SK-N-MC (cell line): Measurements from ENCODE around the gene ULK4.
A peak's percentile ranks its signal among the peaks of the same experiment; 100 is the strongest.
"Not testable (repeated sequence)": the region's sequence is repeated elsewhere in the genome, so short reads cannot be mapped to it uniquely, and the experiment has no call there.

Experiments
- DNase-seq: peaks from one replicate; pipeline ENCODE4 v3.0.0-alpha.2; 2011; ENCODE audit warnings: low read depth, low spot score
- H3K27ac ChIP-seq: fragments of 200-600 bp; sonication (generic); 2 replicates; pipeline ENCODE4 v1.5.1; 2016; ENCODE audit warnings: mixed run types
- H3K36me3 ChIP-seq: fragments of 200-600 bp; sonication (generic); 2 replicates; pipeline ENCODE4 v1.6.1; 2017; ENCODE audit warnings: antibody characterized with exemption, low read length, mixed read lengths; ENCODE audit not compliant: insufficient read depth
- H3K4me3 ChIP-seq: fragments of 200-600 bp; sonication (generic); 2 replicates; pipeline ENCODE4 v1.5.1; 2016
- H3K9ac ChIP-seq: fragments of 200-600 bp; sonication (generic); 2 replicates; pipeline ENCODE4 v1.8.0; 2017; ENCODE audit warnings: mixed run types, mixed read lengths; ENCODE audit not compliant: insufficient read length
- H3K9me3 ChIP-seq: fragments of 200-600 bp; sonication (generic); 2 replicates; pipeline ENCODE4 v1.6.1; 2017; ENCODE audit warnings: low read depth, mild to moderate bottlenecking, antibody characterized with exemption, low read length, moderate library complexity, mixed read lengths
- EZH2 ChIP-seq: fragments of 200-600 bp; sonication (generic); IDR thresholded peaks from one replicate; pipeline ENCODE4 v1.6.1; 2017; ENCODE audit warnings: antibody characterized with exemption
- FOXP2 ChIP-seq: optimal IDR thresholded peaks from 2 replicates; pipeline ENCODE3; 2011; ENCODE audit warnings: mild to moderate bottlenecking, moderate library complexity; ENCODE audit not compliant: insufficient read depth; ENCODE audit errors: extremely low read length, control extremely low read depth
- POLR2AphosphoS5 ChIP-seq: IDR thresholded peaks from 2 replicates; pipeline ENCODE4 v1.6.1; 2012; ENCODE audit warnings: mild to moderate bottlenecking, low read depth, low read length, borderline replicate concordance

ULK4 gene

GRCh38 chr3:41708176-41708575, 253.7 kb downstream of the ULK4 start:
- TF ChIP-seq POLR2AphosphoS5 = no peak
- TF ChIP-seq FOXP2 = no peak
- TF ChIP-seq EZH2 = no peak
- DNase-seq = no peak

GRCh38 chr3:41705893-41706292, 256.0 kb downstream of the ULK4 start:
- TF ChIP-seq POLR2AphosphoS5 (no peak), EZH2 (no peak), FOXP2 (no peak)
- Histone ChIP-seq H3K9ac (no peak overlapping the region), H3K9me3 (no peaks in the 10 kb centered on the region), H3K4me3 (no peak overlapping the region), H3K27ac (no peak overlapping the region), H3K36me3 (no peaks in the 10 kb centered on the region)
- DNase-seq = no peak

More at GRCh38 chr3:41708176-41708575, 253.7 kb downstream of the ULK4 start:
- Histone ChIP-seq H3K9ac (no peak overlapping the region), H3K4me3 (no peak overlapping the region), H3K9me3 (no peaks in the 10 kb centered on the region), H3K36me3 (no peaks in the 10 kb centered on the region), H3K27ac (no peak overlapping the region)

GRCh38 chr3:41701191-41701698, 260.7 kb downstream of the ULK4 start:
- TF ChIP-seq EZH2 (no peak), POLR2AphosphoS5 (no peak), FOXP2 (no peak)
- no peak overlapping the region for H3K27ac ChIP-seq
- DNase-seq = no peak
- H3K36me3 ChIP-seq = no peaks in the 10 kb centered on the region
- H3K9ac ChIP-seq = no peak overlapping the region
- H3K4me3 ChIP-seq = no peak overlapping the region
- no peaks in the 10 kb centered on the region for H3K9me3 ChIP-seq

- DNase-seq = no peak
- H3K27ac ChIP-seq = no peak overlapping the region
Measured at GRCh38 chr3:41700155-41700554, 261.7 kb downstream of the ULK4 start.

GRCh38 chr3:41698898-41699297, 263.0 kb downstream of the ULK4 start:
- no peaks in the 10 kb centered on the region for H3K36me3 ChIP-seq
- TF ChIP-seq EZH2 (no peak), FOXP2 (no peak), POLR2AphosphoS5 (no peak)
- H3K4me3 ChIP-seq = no peak overlapping the region
- no peaks in the 10 kb centered on the region for H3K9me3 ChIP-seq
- no peak for DNase-seq
- H3K27ac ChIP-seq = no peak overlapping the region
- H3K9ac ChIP-seq = no peak overlapping the region

More at GRCh38 chr3:41700155-41700554, 261.7 kb downstream of the ULK4 start:
- Histone ChIP-seq H3K9me3 (no peaks in the 10 kb centered on the region), H3K9ac (no peak overlapping the region), H3K4me3 (no peak overlapping the region), H3K36me3 (no peaks in the 10 kb centered on the region)
- TF ChIP-seq FOXP2 = no peak

GRCh38 chr3:41697702-41698101, 264.2 kb downstream of the ULK4 start:
- Histone ChIP-seq H3K4me3 (no peak overlapping the region), H3K9ac (no peak overlapping the region), H3K27ac (no peak overlapping the region), H3K9me3 (no peaks in the 10 kb centered on the region), H3K36me3 (no peaks in the 10 kb centered on the region)
- DNase-seq = no peak
- no peak for TF ChIP-seq EZH2
- TF ChIP-seq POLR2AphosphoS5 = no peak
- TF ChIP-seq FOXP2 = no peak

- not testable (repeated sequence) for H3K4me3 ChIP-seq, H3K9ac ChIP-seq, H3K36me3 ChIP-seq, DNase-seq, H3K9me3 ChIP-seq, H3K27ac ChIP-seq
Measured at GRCh38 chr3:41695806-41696205, 266.1 kb downstream of the ULK4 start.

GRCh38 chr3:41693799-41694198, 268.1 kb downstream of the ULK4 start:
- no peak overlapping the region for H3K9ac ChIP-seq
- no peak for DNase-seq

GRCh38 chr3:41690766-41691563, 270.9 kb downstream of the ULK4 start:
- no peak overlapping the region for H3K4me3 ChIP-seq
- no peak overlapping the region for H3K27ac ChIP-seq
- peak; percentile 22 for DNase-seq

More at GRCh38 chr3:41693799-41694198, 268.1 kb downstream of the ULK4 start:
- Histone ChIP-seq H3K4me3 (no peak overlapping the region), H3K9me3 (no peaks in the 10 kb centered on the region), H3K27ac (no peak overlapping the region), H3K36me3 (no peaks in the 10 kb centered on the region)
- TF ChIP-seq FOXP2 (no peak), EZH2 (no peak), POLR2AphosphoS5 (no peak)

More at GRCh38 chr3:41690766-41691563, 270.9 kb downstream of the ULK4 start:
- Histone ChIP-seq H3K36me3 (no peaks in the 10 kb centered on the region), H3K9ac (no peak overlapping the region), H3K9me3 (no peaks in the 10 kb centered on the region)
- TF ChIP-seq POLR2AphosphoS5 (no peak), FOXP2 (no peak), EZH2 (no peak)
